GM23338 (cell line): Measurements from ENCODE around the gene KIAA1755. TPM values are rescaled to one million over a fixed set of nuclear protein-coding genes. Genes with fewer than 3 reads are reported as not detected.

ENCODE experiments used
- ATAC-seq: fragments of 200-7000 bp; cut with Tn5 transposase; 3 replicates; pipeline ENCODE4 v1.9.1; 2020
- DNase-seq: peaks from one replicate; pipeline ENCODE4 v3.0.0-alpha.2; 2015; ENCODE audit warnings: low spot score
- H2AFZ ChIP-seq: fragments of 200-600 bp; sonication (generic); 2 replicates; pipeline ENCODE4 v1.8.0; 2016; ENCODE audit warnings: antibody characterized with exemption, mild to moderate bottlenecking, moderate library complexity
- H3F3A ChIP-seq: fragments of 200-600 bp; sonication (generic); replicated peaks from 2 replicates; pipeline ENCODE4 v1.8.0; 2017; ENCODE audit warnings: antibody characterized with exemption, mixed run types, low read depth
- H3K27ac ChIP-seq: fragments of 200-600 bp; sonication (generic); 2 replicates; pipeline ENCODE4 v1.6.1; 2016; ENCODE audit warnings: low read depth
- H3K27me3 ChIP-seq: fragments of 200-600 bp; sonication (generic); 2 replicates; pipeline ENCODE4 v1.8.0; 2016; ENCODE audit warnings: mild to moderate bottlenecking, mixed run types, moderate library complexity; ENCODE audit not compliant: insufficient read depth
- H3K36me3 ChIP-seq: fragments of 200-600 bp; sonication (generic); 2 replicates; pipeline ENCODE4 v1.8.0; 2016; ENCODE audit warnings: mild to moderate bottlenecking; ENCODE audit not compliant: insufficient read depth
- H3K4me1 ChIP-seq: fragments of 200-600 bp; sonication (generic); 2 replicates; pipeline ENCODE4 v1.8.0; 2016; ENCODE audit warnings: mild to moderate bottlenecking, moderate library complexity; ENCODE audit not compliant: insufficient read depth
- H3K4me2 ChIP-seq: fragments of 200-600 bp; sonication (generic); 2 replicates; pipeline ENCODE4 v1.7.1; 2017; ENCODE audit warnings: mixed run types
- H3K4me3 ChIP-seq: fragments of 200-600 bp; sonication (generic); 2 replicates; pipeline ENCODE4 v1.6.1; 2016; ENCODE audit warnings: mixed run types
- H3K79me2 ChIP-seq: fragments of 200-600 bp; sonication (generic); replicated peaks from 2 replicates; pipeline ENCODE4 v1.8.0; 2017; ENCODE audit warnings: mild to moderate bottlenecking; ENCODE audit not compliant: insufficient read depth
- H3K9me2 ChIP-seq: fragments of 200-600 bp; sonication (generic); 2 replicates; pipeline ENCODE4 v1.8.0; 2017; ENCODE audit not compliant: insufficient read depth
- H4K20me1 ChIP-seq: fragments of 200-600 bp; sonication (generic); replicated peaks from 2 replicates; pipeline ENCODE4 v1.8.0; 2017; ENCODE audit warnings: mild to moderate bottlenecking; ENCODE audit not compliant: insufficient read depth
- H3K27ac Mint-ChIP-seq: 2 replicates; pipeline ENCODE4 v1.8.0; 2020; ENCODE audit warnings: inconsistent platforms, mild to moderate bottlenecking, moderate library complexity, mixed read lengths
- H3K27me3 Mint-ChIP-seq: 3 replicates; pipeline ENCODE4 v1.8.0; 2022; ENCODE audit warnings: low read depth, mild to moderate bottlenecking, moderate library complexity, mixed read lengths, inconsistent platforms; ENCODE audit not compliant: insufficient read depth, poor library complexity
- H3K36me3 Mint-ChIP-seq: 3 replicates; pipeline ENCODE4 v1.8.0; 2021; ENCODE audit warnings: low read depth, mild to moderate bottlenecking, inconsistent platforms, moderate library complexity, mixed read lengths
- H3K4me1 Mint-ChIP-seq: 3 replicates; pipeline ENCODE4 v1.8.0; 2020; ENCODE audit warnings: mild to moderate bottlenecking, inconsistent platforms, mixed read lengths
- H3K4me3 Mint-ChIP-seq: 3 replicates; pipeline ENCODE4 v1.8.0; 2021; ENCODE audit warnings: moderate library complexity, mild to moderate bottlenecking, inconsistent platforms, mixed read lengths
- H3K9me3 Mint-ChIP-seq: 3 replicates; pipeline ENCODE4 v1.8.0; 2020; ENCODE audit warnings: moderate library complexity, mild to moderate bottlenecking, inconsistent platforms, mixed read lengths
- CTCF ChIP-seq, 2 experiments: fragments of 200-600 bp in 1 of 2; sonication (generic) in 1 of 2; conservative IDR thresholded peaks; 2 replicates each; pipeline versions ENCODE4 v1.5.1 to v1.6.1; 2016 to 2017; ENCODE audit warnings: antibody characterized with exemption in 2 of 2, low read depth in 2 of 2, mild to moderate bottlenecking in 2 of 2, moderate library complexity in 1 of 2
- ETS1 ChIP-seq: IDR thresholded peaks from 2 replicates; pipeline ENCODE4 v1.6.1; 2016; ENCODE audit warnings: antibody characterized with exemption
- EZH2 ChIP-seq: fragments of 200-600 bp; sonication (generic); IDR thresholded peaks from one replicate; pipeline ENCODE4 v1.8.0; 2017; ENCODE audit warnings: antibody characterized with exemption, mild to moderate bottlenecking, low read depth; ENCODE audit not compliant: unreplicated experiment
- JUNB ChIP-seq: IDR thresholded peaks from one replicate; pipeline ENCODE4 v1.6.1; 2016; ENCODE audit warnings: antibody characterized with exemption; ENCODE audit not compliant: unreplicated experiment
- NANOG ChIP-seq: IDR thresholded peaks from 2 replicates; pipeline ENCODE4 v1.6.1; 2016; ENCODE audit warnings: antibody characterized with exemption, borderline replicate concordance
- POLR2AphosphoS5 ChIP-seq: IDR thresholded peaks from 2 replicates; pipeline ENCODE4 v1.6.1; 2016; ENCODE audit warnings: antibody characterized with exemption, low read depth
- REST ChIP-seq: IDR thresholded peaks from one replicate; pipeline ENCODE4 v1.6.1; 2018; ENCODE audit warnings: antibody characterized with exemption; ENCODE audit not compliant: unreplicated experiment
- STAT1 ChIP-seq: IDR thresholded peaks from one replicate; pipeline ENCODE4 v1.6.1; 2016; ENCODE audit warnings: antibody characterized with exemption; ENCODE audit not compliant: unreplicated experiment
- ZNF331 ChIP-seq: fragments of 250-450 bp; sonication (Bioruptor Pico); IDR thresholded peaks from 2 replicates; pipeline ENCODE4 v1.5.0; 2020; ENCODE audit warnings: low read depth, mild to moderate bottlenecking, moderate library complexity
- polyA plus RNA-seq: library from polyadenylated mRNA; unstranded; fragments of >200 nt; fragmentation: Nextera tagmentation; extraction: Ambion mirVana; gene quantifications from 2 replicates; pipeline ENCODE4 v1.2.1, GENCODE V29; 2016
- total RNA-seq: library from RNA; depleted of rRNA; stranded (reverse); fragments of >200 nt; shearing (Covaris generic); gene quantifications from 2 replicates; pipeline ENCODE4 v1.2.3, GENCODE V29; 2014

Gene KIAA1755
- total and polyA plus RNA-seq, 2 experiments from 2014 or later = 0.28 TPM; not detected in 1

- Histone ChIP-seq H3K9me2 (no peaks in the 10 kb centered on the region), H3K27ac (no peak overlapping the region), H3K4me1 (no peaks in the 10 kb centered on the region), H2AFZ (no peak overlapping the region), H3K36me3 (no peaks in the 10 kb centered on the region), H4K20me1 (no peaks in the 10 kb centered on the region), H3K79me2 (no peaks in the 10 kb centered on the region), H3F3A (no peaks in the 10 kb centered on the region), H3K4me3 (no peak overlapping the region), H3K4me2 (no peak overlapping the region), H3K27me3 (no peaks in the 10 kb centered on the region)
- Mint-ChIP-seq H3K9me3 (no peaks in the 10 kb centered on the region), H3K4me3 (no peak overlapping the region), H3K27me3 (peaks cover 6% of the 10 kb centered on the region), H3K4me1 (no peaks in the 10 kb centered on the region; the same call in 2 of the 3 replicates), H3K27ac (no peak overlapping the region), H3K36me3 (no peaks in the 10 kb centered on the region)
- DNase-seq (no peak), ATAC-seq (no peak)
- no peak for TF ChIP-seq ETS1
- TF ChIP-seq EZH2 = no peak
- TF ChIP-seq REST = no peak
- TF ChIP-seq STAT1 = no peak
- no peak for TF ChIP-seq NANOG
- TF ChIP-seq ZNF331 (CRISPR knock-in tag) = no peak
- TF ChIP-seq CTCF (conservative IDR thresholded peaks at IDR 0.05; ENCODE audit: low read depth in 2 of 2) = no peak
Observed at GRCh38 chr20:38227420-38228360, 32.8 kb downstream of the KIAA1755 start.

- no peak overlapping the region for H3K4me3 ChIP-seq
- no peaks in the 10 kb centered on the region for H3K79me2 ChIP-seq
- H3K36me3 ChIP-seq = no peaks in the 10 kb centered on the region
- no peaks in the 10 kb centered on the region for H3K27me3 ChIP-seq
- Mint-ChIP-seq H3K4me3 (no peak overlapping the region), H3K4me1 (no peaks in the 10 kb centered on the region; the same call in 2 of the 3 replicates), H3K27ac (no peak overlapping the region), H3K9me3 (no peaks in the 10 kb centered on the region), H3K36me3 (no peaks in the 10 kb centered on the region), H3K27me3 (peaks cover 10% of the 10 kb centered on the region)
- no peaks in the 10 kb centered on the region for H3K9me2 ChIP-seq
- DNase-seq (no peak), ATAC-seq (no peak)
- H3K4me1 ChIP-seq = no peaks in the 10 kb centered on the region
- peak overlapping the region; percentile 83; the same call in 1 of the 2 replicates for H2AFZ ChIP-seq
- no peaks in the 10 kb centered on the region for H3F3A ChIP-seq
- H3K4me2 ChIP-seq = no peak overlapping the region
- no peak overlapping the region for H3K27ac ChIP-seq
- H4K20me1 ChIP-seq = no peaks in the 10 kb centered on the region
- no peak for TF ChIP-seq CTCF (conservative IDR thresholded peaks at IDR 0.05; ENCODE audit: low read depth in 2 of 2)
- TF ChIP-seq REST = no peak
- no peak for TF ChIP-seq NANOG
- no peak for TF ChIP-seq STAT1
- TF ChIP-seq POLR2AphosphoS5 = no peak
- TF ChIP-seq JUNB = no peak
- no peak for TF ChIP-seq ZNF331 (CRISPR knock-in tag)
Observed at GRCh38 chr20:38226553-38226952, 34.0 kb downstream of the KIAA1755 start.
